SK-N-SH (cell line): ENCODE measurements around the gene ALDH3A1.

Source experiments
- TF ChIP-seq, protein P1 (sequence below): IDR thresholded peaks from 2 replicates; pipeline ENCODE4 v1.6.1; 2012; ENCODE audit warnings: mild to moderate bottlenecking, low read depth, low read length, moderate library complexity
- TF ChIP-seq, protein P2 (sequence below): fragments of 200-600 bp; sonication (generic); IDR thresholded peaks from 2 replicates; pipeline ENCODE4 v1.6.1; 2017; ENCODE audit warnings: antibody characterized with exemption, mild to moderate bottlenecking, moderate library complexity

DNA sequence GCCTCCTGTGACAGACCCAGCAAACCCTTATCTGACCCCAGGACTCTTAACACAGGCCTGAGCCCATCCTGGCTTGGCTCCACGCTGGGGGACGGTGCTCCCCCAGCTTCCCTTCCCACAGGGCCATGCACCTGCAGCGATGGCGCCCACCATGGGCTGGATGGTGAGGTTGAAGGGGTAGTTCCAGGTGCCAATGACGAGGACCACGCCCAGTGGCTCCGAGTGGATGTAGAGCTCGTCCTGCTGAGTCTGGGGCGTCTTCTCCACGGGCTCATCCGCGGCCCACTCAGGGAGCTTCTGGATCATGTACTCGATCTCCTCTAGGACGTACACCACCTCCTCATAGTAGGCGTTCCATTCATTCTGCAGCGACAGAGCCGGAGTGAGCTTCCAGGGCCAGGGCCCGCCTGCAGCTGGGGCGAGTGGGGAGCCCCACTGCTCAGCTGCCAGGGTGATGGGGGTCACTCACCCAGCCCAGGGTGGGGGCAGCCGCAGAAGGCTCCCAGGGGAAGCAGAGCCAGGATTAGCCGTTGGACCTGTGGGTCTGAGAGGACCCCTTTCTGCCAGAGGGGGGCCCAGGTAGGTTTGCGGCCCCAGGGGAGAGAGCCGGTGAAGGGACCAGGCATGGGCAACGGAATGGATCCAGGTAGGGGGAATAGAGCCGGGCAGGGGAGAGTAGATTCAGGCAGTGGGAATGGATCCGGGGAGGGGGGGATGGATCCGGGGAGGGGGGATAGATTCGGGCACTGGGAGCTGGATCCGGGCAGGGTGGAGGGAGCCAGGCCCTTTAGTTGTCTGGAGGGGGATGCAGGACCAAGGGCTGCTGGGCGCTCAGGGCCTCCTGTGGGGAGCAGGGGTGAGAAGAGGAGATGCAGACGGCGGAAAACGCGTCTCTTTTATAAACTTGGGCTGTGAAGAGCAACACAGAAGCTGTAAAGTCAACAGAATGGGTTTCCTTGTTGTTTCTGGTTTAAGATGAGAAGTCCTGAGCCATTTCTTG is 4.7 kb downstream of the ALDH3A1 start:
- TF ChIP-seq, protein P1, sequence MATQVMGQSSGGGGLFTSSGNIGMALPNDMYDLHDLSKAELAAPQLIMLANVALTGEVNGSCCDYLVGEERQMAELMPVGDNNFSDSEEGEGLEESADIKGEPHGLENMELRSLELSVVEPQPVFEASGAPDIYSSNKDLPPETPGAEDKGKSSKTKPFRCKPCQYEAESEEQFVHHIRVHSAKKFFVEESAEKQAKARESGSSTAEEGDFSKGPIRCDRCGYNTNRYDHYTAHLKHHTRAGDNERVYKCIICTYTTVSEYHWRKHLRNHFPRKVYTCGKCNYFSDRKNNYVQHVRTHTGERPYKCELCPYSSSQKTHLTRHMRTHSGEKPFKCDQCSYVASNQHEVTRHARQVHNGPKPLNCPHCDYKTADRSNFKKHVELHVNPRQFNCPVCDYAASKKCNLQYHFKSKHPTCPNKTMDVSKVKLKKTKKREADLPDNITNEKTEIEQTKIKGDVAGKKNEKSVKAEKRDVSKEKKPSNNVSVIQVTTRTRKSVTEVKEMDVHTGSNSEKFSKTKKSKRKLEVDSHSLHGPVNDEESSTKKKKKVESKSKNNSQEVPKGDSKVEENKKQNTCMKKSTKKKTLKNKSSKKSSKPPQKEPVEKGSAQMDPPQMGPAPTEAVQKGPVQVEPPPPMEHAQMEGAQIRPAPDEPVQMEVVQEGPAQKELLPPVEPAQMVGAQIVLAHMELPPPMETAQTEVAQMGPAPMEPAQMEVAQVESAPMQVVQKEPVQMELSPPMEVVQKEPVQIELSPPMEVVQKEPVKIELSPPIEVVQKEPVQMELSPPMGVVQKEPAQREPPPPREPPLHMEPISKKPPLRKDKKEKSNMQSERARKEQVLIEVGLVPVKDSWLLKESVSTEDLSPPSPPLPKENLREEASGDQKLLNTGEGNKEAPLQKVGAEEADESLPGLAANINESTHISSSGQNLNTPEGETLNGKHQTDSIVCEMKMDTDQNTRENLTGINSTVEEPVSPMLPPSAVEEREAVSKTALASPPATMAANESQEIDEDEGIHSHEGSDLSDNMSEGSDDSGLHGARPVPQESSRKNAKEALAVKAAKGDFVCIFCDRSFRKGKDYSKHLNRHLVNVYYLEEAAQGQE = no peak
- TF ChIP-seq, protein P2, sequence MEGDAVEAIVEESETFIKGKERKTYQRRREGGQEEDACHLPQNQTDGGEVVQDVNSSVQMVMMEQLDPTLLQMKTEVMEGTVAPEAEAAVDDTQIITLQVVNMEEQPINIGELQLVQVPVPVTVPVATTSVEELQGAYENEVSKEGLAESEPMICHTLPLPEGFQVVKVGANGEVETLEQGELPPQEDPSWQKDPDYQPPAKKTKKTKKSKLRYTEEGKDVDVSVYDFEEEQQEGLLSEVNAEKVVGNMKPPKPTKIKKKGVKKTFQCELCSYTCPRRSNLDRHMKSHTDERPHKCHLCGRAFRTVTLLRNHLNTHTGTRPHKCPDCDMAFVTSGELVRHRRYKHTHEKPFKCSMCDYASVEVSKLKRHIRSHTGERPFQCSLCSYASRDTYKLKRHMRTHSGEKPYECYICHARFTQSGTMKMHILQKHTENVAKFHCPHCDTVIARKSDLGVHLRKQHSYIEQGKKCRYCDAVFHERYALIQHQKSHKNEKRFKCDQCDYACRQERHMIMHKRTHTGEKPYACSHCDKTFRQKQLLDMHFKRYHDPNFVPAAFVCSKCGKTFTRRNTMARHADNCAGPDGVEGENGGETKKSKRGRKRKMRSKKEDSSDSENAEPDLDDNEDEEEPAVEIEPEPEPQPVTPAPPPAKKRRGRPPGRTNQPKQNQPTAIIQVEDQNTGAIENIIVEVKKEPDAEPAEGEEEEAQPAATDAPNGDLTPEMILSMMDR = no peak
